Measurements from ENCODE around the gene KANSL2.
"Not testable (repeated sequence)": the region's sequence is repeated elsewhere in the genome, so short reads cannot be mapped to it uniquely, and the experiment has no call there.

KANSL2 gene

GRCh38 chr12:48683534-48683933, 1.5 kb upstream of the KANSL2 start:
- no peak for DNase-seq (ENCODE audit: low spot score)

DNA sequence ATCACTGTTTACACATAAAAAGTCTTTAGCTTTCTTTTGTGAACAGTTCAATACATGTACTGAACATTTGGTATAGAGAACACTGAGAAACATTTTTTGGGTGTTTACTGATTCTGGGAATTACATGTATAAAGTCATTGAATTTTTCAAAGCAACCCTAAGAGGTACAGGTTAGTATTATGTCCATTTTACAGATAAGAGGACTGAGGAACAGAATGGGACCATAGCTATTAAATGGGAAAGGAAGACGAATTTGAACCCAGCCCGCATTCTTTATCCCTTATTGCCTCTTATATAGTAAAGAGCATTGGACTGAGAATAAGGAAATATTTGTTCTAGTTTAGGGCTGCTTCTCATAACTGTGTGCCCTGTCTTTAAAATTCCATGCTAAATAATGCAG, 889 bp upstream of the KANSL2 start:
- DNase-seq (ENCODE audit: low spot score), result no peak

- not testable (repeated sequence) for DNase-seq (ENCODE audit: low spot score)
Observed at GRCh38 chr12:48682533-48682905, 481 bp upstream of the KANSL2 start.

DNA sequence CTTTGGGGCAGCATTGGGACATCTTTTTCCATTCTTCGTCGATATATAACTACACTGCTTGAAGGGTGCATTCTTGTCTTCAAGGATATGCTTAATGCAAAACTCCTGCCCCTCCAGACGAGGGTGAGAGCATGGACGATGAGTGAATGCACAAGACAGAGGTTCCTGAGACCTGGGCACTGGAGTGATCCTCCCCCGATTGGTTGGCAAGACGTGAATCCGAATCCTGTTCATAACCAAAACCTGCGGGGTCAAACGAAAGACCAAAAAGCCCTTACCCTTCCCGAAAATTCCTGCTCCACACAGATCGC, 684 bp downstream of the KANSL2 start:
- peak; percentile 53 for DNase-seq (ENCODE audit: low spot score)

DNA sequence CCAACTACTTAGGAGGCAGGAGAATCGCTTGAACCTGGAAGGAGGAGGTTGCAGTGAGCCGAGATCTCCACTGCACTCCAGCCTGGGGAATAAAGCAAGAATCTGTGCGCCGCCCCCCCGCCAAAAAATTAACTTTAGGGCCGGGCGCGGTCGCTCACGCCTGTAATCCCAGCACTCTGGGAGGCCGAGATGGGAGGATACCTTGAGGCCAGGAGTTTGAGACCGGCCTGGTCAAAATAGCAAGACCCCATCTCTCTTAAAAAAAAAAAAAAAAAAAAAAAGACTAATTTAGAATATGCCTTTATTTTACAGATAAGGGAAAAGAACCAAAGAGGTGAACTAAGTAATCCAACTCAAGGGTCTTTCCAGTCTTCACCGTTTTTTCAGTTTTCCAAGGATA, 1.2 kb downstream of the KANSL2 start:
- no peak for DNase-seq (ENCODE audit: low spot score)

- DNase-seq (ENCODE audit: low spot score), result no peak
Observed at GRCh38 chr12:48678551-48679185, 3.4 kb downstream of the KANSL2 start.

GRCh38 chr12:48671231-48671856, 10.7 kb downstream of the KANSL2 start:
- no peak for DNase-seq (ENCODE audit: low spot score)

DNA sequence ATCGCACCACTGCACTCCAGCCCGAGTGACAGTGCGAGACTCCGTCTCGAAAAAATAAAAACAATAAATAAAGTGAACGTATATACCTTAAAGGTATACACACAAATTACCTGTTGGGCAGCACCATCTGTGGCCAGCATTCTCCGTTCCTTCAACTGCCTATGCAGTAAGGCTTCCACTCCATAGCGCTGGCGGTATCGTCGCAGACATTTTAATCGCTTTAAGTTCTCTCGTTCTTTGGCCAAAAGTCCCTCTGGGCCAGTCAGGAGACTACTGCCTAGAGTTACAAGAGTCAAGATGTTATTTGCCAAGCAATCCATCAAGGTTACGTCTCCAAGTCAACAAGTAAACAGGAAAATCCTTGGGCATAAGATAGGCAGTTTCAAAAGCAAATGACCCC, 13.0 kb downstream of the KANSL2 start:
- no peak for DNase-seq (ENCODE audit: low spot score)

GRCh38 chr12:48659863-48660262, 22.2 kb downstream of the KANSL2 start:
- no peak for DNase-seq (ENCODE audit: low spot score)

DNA sequence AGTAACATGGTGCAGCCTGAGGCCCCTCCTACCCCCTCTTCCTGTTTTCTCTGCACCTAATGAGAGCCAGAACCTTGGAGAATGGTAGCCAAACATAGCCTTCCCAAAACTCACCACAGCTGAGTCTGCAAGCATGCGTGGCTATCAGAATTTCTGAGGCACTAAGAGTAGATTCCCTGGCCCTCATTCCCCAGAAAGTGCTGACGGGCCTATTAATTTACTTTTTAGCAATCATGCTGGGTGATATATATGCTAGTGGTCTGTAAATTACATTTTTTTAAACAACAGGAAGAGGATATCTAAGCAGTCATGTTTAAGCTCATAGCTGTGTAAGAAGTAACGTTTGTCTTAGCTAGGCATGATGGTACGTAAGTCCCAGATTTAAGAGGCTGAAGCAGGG, 30.4 kb downstream of the KANSL2 start:
- DNase-seq (ENCODE audit: low spot score), result no peak

- not testable (repeated sequence) for DNase-seq (ENCODE audit: low spot score)
Observed at GRCh38 chr12:48645354-48645753, 36.7 kb downstream of the KANSL2 start.

DNA sequence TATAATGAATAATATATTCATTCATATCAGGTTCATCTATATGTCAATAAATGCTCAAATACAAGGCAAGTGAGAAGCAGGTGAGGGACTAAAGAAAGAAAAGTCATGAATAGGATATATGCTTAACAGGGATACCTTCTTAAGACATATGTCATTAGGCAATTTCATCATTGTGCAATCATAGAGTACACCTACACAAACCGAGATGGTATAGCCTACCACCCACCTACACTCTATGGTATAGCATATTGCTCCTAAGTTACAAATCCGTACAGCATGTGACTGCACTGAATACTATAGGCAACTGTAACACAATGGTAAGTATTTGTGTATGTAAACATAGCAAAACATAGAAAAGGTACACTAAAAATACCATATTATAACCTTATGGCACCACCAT, 39.0 kb downstream of the KANSL2 start:
- no peak for DNase-seq (ENCODE audit: low spot score)

DNA sequence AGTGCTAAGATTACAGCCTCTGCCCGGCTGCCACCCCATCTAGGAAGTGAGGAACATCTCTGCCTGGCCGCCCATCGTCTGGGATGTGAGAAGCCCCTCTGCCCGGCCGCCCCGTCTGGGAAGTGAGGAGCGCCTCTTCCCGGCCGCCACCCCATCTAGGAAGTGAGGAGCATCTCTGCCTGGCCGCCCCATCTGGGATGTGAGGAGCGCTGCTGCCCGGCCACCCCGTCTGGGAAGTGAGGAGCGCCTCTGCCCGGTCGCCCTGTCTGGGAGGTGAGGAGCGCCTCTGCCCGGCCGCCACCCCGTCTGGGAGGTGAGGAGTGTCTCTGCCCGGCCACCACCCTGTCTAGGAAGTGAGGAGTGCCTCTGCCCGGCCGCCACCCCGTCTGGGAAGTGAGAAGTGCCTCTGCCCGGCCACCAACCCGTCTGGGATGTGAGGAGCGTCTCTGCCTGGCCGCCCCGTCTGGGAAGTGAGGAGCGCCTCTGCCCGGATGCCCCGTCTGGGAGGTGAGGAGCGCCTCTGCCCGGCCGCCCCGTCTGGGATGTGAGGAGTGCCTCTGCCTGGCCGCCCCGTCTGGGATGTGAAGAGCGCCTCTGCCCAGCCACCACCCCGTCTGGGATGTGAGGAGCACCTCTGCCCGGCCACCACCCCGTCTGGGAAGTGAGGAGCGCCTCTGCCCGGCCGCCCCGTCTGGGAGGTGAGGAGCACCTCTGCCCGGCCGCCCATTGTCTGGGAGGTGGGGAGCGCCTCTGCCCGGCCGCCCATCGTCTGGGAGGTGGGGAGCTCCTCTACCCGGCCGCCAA, 40.1 kb downstream of the KANSL2 start:
- not testable (repeated sequence) for DNase-seq (ENCODE audit: low spot score)

DNA sequence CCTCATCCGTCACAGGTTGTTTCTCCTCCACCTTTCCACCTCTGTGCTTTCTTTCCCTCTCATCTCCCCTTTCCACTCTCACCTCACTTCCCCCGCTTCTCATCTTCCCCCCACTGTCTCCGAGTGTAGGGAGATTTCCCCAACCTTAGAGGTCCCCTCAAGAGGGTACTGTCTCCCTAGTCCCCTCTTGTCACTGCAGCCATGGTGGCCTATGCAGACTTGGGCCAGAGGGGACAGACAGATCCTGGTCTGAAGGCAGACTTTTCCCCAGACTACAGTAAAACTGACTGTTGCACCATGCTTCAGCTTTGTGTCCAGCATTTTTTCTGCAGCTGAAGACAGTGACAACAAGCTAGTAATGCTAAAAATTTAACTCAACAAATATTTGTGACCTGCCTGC, 41.2 kb downstream of the KANSL2 start:
- DNase-seq (ENCODE audit: low spot score), result no peak

DNA sequence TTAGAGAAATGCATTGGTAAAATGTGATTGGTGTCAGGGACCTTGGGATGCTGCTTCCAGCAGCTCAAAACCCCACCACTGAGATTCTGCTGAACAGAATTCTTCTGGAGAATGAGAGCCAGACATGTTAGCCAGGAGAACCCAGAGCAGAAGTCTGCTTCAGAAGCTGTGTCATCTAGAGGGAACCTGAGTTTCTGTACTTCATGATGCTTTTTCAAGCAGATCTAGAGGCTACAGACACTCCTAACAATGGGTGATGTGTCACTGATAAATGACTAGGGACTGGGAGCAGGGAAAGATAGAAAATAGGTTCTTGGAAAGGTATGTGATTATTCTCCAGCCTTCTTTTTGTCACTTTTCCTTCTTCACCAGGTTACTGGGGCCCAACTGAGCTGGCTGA, 41.6 kb downstream of the KANSL2 start:
- DNase-seq (ENCODE audit: low spot score), result no peak

- no peak for DNase-seq (ENCODE audit: low spot score)
Observed at GRCh38 chr12:48631071-48631470, 51.0 kb downstream of the KANSL2 start.

DNA sequence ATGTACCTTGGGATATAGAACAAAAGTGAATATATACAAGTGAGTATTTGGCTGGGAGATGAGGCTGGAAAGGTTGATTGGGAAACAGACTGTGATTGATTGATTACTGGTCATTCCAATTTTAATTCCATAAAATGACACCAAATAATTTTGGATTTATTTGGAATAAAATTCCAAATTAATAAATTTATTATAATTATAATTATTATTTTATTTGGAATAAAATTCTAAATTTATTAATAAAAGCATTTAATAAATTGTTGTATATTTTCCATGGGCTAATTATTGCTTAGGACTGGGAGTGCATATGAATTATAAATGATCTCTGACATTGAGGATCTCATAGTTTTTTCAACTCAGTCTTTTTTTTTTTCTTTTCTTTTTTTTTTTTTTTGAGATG, 51.7 kb downstream of the KANSL2 start:
- DNase-seq (ENCODE audit: low spot score), result no peak

DNA sequence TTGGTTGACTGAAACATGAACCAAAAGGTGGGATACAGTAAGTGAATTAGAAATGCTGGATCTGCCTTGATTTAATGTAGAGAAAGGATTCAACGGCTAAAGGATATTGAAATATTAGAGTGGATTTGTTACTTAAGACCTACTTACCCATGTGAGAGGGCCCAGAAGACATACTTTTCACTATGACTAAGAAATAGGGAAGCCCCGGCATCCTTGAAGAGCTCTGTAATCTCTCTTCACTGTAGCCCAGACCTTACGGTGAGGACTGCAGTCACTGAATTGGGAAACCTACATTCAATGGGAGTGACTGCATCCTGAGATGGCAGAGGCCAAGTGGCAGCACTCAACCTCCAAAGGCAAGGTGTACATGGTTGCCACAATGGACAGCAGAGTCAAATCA, 52.5 kb downstream of the KANSL2 start:
- no peak for DNase-seq (ENCODE audit: low spot score)

GRCh38 chr12:48627556-48627955, 54.5 kb downstream of the KANSL2 start:
- DNase-seq (ENCODE audit: low spot score), result no peak

DNA sequence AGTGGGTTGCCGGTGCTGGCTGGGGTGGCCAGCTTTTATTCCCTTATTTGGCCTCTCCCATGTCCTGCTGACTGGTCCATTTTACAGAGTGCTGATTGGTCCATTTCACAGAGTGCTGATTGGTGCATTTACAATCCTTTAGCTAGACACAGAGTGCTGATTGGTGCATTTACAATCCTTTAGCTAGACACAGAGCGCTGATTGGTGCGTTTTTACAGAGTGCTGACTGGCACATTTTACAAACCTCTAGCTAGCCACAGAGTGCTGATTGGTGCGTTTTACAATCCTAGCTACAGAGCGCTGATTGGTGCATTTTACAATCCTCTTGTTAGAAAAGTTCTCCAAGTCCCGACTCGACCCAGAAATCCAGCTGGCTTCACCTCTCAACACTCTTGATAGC, 59.0 kb downstream of the KANSL2 start:
- not testable (repeated sequence) for DNase-seq (ENCODE audit: low spot score)

DNA sequence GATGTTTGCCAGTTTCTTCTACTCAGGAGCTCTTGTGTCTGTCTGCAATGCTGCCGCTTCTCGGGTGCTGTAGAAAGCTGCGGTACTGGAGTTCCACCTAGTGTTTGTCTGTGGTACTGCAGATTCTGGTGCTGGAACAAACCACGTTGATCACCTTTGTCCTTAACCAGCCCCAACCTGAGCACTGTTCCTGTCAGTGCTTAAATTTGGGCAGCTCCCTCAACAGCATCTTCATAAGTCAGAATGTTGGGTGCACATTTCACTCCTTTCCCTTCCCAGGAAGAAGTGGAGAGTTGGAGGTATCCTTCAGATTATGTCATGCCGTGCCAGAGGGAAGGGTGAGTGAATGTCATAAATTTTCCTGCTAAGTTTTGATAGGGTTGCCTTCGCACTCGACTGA, 63.5 kb downstream of the KANSL2 start:
- peak; percentile 88 for DNase-seq (ENCODE audit: low spot score)

DNA sequence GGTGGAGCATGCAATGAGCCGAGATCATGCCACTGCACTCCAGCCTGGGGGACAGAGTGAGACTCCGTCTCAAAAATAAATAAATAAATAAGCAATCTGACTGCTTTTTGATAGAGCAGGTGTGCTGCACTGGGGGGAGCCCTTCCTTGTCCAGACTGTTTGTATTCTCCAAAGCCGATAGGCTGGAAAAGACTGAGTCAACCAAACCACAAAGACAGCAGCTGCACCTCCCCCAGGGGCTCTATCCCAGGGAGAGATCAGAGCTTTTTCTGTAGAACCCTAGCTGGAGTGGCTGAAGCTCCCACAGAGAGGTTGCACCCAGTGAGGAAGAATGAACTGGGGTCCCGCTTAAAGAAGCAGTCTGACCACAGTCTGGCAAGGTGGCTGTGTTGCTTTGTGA, 66.4 kb downstream of the KANSL2 start:
- DNase-seq (ENCODE audit: low spot score), result no peak

DNA sequence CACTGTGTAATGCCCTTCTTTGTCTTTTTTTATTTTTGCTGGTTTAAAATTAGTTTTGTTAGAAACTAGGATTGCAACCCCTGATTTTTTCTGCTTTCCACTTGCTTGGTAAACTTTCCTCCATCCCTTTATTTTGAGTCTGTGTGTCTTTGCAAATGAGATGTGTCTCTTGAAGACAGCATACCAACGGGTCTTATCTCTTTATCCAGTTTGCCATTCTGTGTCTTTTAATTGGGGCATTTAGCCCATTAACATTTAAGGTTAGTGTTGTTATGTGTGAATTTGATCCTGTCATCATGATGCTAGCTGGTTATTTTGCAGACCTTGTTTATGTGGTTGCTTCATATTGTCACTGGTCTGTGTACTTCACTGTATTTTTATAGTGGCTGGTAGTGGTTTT, 68.7 kb downstream of the KANSL2 start:
- no peak for DNase-seq (ENCODE audit: low spot score)
